ENCODE data around the gene CAB39L.

DNA sequence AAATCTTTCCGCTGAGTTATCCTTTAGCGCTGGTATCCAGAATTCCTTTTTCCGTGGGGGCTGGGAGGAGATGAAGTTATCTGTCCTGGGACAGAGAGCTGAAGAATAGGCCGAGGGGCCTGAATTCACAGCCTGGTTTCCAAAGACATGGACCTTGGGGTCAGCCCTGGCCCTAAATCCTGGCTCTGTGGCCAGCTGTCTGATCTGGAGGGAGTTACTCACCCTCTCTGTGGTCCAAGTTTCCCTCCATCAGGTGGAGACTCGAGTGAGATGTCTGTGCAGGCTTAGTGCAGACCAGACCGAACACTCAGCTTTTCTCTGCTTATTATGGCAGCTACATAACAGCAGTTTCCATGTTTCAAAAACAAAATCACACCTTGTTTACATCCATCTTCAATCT is 136.5 kb downstream of the CAB39L start:
- no peak for TF ChIP-seq POLR2A (IDR thresholded peaks at IDR 0.05; ENCODE audit: low read depth, low read length)
- no peak for TF ChIP-seq POLR2AphosphoS5 (IDR thresholded peaks at IDR 0.05; ENCODE audit: low read depth, low read length)
